COLO668 (cell line): ENCODE results near the gene DIP2B.
"Not testable (repeated sequence)": the region's sequence is repeated elsewhere in the genome, so short reads cannot be mapped to it uniquely, and the experiment has no call there.

Source experiments
- DNase-seq: peaks from one replicate; lab custom pipeline; 2025; ENCODE audit not compliant: unreplicated experiment; lab: John Stamatoyannopoulos, UW

The DIP2B gene

GRCh38 chr12:50550530-50551223 lies 45.9 kb downstream of the DIP2B start:
- DNase-seq: no peak

- DNase-seq: no peak
Observed at GRCh38 chr12:50551866-50552265, 47.1 kb downstream of the DIP2B start.

- no peak for DNase-seq
Observed at GRCh38 chr12:50554651-50555050, 49.9 kb downstream of the DIP2B start.

GRCh38 chr12:50555471-50555885 lies 50.7 kb downstream of the DIP2B start:
- DNase-seq: no peak

- no peak for DNase-seq
Observed at GRCh38 chr12:50556273-50556672, 51.5 kb downstream of the DIP2B start.

- not testable (repeated sequence) for DNase-seq
Observed at GRCh38 chr12:50556796-50557195, 52.0 kb downstream of the DIP2B start.

- no peak for DNase-seq
Observed at GRCh38 chr12:50557421-50557820, 52.6 kb downstream of the DIP2B start.

- no peak for DNase-seq
Observed at GRCh38 chr12:50558970-50559369, 54.2 kb downstream of the DIP2B start.

GRCh38 chr12:50562520-50563433 lies 58.0 kb downstream of the DIP2B start:
- no peak for DNase-seq

GRCh38 chr12:50563434-50563787 lies 58.6 kb downstream of the DIP2B start:
- DNase-seq: no peak

GRCh38 chr12:50564237-50564947 lies 59.6 kb downstream of the DIP2B start:
- no peak for DNase-seq

GRCh38 chr12:50564948-50565297 lies 60.1 kb downstream of the DIP2B start:
- no peak for DNase-seq

GRCh38 chr12:50566066-50566465 lies 61.3 kb downstream of the DIP2B start:
- DNase-seq: no peak

- no peak for DNase-seq
Observed at GRCh38 chr12:50567926-50568325, 63.1 kb downstream of the DIP2B start.

GRCh38 chr12:50568338-50569091 lies 63.7 kb downstream of the DIP2B start:
- DNase-seq: no peak

GRCh38 chr12:50569321-50569720 lies 64.5 kb downstream of the DIP2B start:
- no peak for DNase-seq

- DNase-seq: no peak
Observed at GRCh38 chr12:50569876-50570275, 65.1 kb downstream of the DIP2B start.

GRCh38 chr12:50571786-50572185 lies 67.0 kb downstream of the DIP2B start:
- no peak for DNase-seq

- DNase-seq: no peak
Observed at GRCh38 chr12:50572287-50572686, 67.5 kb downstream of the DIP2B start.

- no peak for DNase-seq
Observed at GRCh38 chr12:50572760-50573159, 68.0 kb downstream of the DIP2B start.

- no peak for DNase-seq
Observed at GRCh38 chr12:50573271-50573670, 68.5 kb downstream of the DIP2B start.
